D341Med (cell line): ENCODE results near the gene CIITA.

Experiments
- DNase-seq: peaks from one replicate; pipeline ENCODE4 v3.0.0; 2012; ENCODE audit warnings: low spot score

Gene CIITA

GRCh38 chr16:10879681-10880589 is 2.9 kb downstream of the CIITA start:
- DNase-seq = no peak

DNA sequence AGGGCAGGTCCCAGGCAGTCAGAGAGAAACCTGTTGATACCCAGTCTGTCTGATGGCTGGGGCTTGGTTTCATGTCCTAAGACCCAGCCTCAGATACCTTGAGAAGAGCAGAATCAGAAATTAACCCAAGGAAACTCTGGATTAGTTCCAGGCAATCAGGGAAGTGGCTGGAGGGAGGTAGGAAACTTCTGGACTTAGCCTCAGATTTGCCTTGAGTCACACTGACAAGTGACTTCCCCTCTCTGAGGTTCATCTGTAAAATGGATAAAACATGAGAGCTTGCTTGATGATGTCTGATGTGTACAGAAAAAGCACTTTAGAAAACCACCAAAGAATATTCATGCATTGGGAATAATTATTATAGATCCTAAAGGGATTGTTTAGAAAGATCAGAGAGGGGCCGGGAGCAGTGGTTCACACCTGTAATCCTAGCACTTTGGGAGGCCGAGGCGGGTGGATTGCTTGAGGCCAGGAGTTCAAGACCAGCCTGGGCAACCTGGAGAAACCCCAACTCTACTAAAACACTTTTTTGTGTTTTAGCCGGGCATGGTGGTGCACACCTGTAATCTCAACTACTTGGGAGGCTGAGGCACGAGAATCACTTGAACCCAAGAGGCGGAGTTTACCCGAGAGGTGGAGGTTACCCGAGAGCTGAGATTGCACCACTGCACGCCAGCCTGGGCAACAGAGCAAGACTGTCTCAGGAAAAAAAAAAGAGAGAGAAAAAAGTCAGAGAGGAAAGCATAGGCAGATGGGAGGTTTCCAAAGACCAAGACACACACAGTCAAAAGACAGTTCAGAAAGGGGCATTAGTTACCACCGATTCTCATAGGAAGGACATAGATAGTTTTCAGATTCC is 3.8 kb downstream of the CIITA start:
- DNase-seq = no peak

DNA sequence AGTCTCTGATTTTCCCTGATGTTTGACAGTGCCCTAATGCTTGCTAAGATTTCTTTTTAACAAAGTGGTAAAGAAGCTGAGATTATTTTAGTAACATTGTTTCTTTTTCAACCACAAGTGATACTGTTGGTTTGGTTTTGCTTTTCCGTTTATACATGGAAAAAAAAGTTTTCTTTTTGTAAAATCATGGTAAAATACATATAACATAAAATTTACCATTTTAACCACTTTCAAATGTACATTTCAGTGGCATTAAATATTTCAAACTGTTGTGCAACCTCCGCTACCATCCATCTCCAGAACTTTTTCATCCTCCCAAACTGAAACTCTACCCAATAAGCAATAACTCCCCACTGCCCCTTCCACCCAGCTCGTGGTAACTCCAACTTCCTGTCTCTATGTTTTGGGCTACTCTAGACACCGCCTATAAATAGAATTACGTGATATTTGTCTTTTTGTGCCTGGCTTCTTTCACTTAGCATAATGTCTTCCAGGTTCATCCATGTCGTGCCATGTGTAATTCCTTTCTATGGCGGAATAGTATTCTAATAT is 4.6 kb downstream of the CIITA start:
- DNase-seq = no peak

GRCh38 chr16:10883004-10883403 is 6.0 kb downstream of the CIITA start:
- DNase-seq = no peak

GRCh38 chr16:10885246-10885645 is 8.2 kb downstream of the CIITA start:
- DNase-seq = no peak

GRCh38 chr16:10888320-10888937 is 11.4 kb downstream of the CIITA start:
- no peak for DNase-seq

GRCh38 chr16:10889855-10890254 is 12.9 kb downstream of the CIITA start:
- no peak for DNase-seq

GRCh38 chr16:10892782-10893318 is 15.8 kb downstream of the CIITA start:
- DNase-seq = no peak

- DNase-seq = no peak
Observed at GRCh38 chr16:10895053-10895946, 18.3 kb downstream of the CIITA start.

DNA sequence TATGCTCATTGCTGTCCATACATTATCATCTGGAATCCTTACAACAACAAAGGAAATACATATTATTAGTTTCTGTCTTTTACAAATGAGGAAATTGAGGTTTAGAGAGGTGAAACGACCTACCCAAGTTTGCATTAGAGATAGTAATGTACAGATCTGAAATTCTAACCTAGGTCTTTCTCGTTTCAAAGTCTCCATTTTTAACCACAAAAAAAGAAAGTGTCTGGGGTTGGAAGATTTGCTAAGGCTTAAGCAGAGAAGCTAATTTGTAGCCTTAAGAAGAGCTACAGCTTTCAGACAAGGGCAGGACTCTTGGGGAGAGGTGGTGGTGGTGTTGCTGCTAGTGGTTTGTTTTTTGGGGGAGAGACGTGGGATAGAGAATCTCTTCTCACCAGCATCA is 19.2 kb downstream of the CIITA start:
- DNase-seq = no peak

GRCh38 chr16:10896723-10897122 is 19.7 kb downstream of the CIITA start:
- DNase-seq = no peak

- DNase-seq = no peak
Observed at GRCh38 chr16:10897134-10897533, 20.1 kb downstream of the CIITA start.

- no peak for DNase-seq
Observed at GRCh38 chr16:10902999-10903398, 26.0 kb downstream of the CIITA start.

DNA sequence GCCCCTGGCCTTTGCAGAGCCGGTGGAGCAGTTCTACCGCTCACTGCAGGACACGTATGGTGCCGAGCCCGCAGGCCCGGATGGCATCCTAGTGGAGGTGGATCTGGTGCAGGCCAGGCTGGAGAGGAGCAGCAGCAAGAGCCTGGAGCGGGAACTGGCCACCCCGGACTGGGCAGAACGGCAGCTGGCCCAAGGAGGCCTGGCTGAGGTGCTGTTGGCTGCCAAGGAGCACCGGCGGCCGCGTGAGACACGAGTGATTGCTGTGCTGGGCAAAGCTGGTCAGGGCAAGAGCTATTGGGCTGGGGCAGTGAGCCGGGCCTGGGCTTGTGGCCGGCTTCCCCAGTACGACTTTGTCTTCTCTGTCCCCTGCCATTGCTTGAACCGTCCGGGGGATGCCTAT is 29.5 kb downstream of the CIITA start:
- no peak for DNase-seq

- DNase-seq = no peak
Observed at GRCh38 chr16:10906914-10907756, 30.1 kb downstream of the CIITA start.

GRCh38 chr16:10907757-10908045 is 30.7 kb downstream of the CIITA start:
- DNase-seq = no peak

DNA sequence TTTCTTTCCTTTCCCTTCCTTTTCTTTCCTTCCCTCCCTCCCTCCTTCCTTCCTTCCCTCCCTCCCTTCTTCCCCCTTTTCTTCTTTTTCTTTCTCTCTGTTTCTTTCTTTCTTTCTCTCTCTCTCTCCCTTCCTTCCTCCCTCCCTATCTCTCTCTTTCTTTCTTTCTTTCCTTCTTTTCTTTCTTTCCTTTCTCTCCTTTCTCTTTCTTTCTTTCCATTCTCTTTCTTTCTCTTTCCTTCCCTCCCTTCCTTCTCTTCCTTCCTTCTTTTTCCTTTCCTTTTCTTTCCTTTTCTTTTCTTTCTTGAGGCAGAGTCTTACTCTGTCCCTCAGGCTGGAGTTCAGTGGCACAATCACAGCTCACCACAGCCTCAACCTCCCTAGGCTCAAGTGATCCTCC is 34.3 kb downstream of the CIITA start:
- DNase-seq = no peak

GRCh38 chr16:10916534-10916933 is 39.5 kb downstream of the CIITA start:
- DNase-seq = no peak

- DNase-seq = peak; percentile 83
Observed at GRCh38 chr16:10918294-10919002, 41.4 kb downstream of the CIITA start.

DNA sequence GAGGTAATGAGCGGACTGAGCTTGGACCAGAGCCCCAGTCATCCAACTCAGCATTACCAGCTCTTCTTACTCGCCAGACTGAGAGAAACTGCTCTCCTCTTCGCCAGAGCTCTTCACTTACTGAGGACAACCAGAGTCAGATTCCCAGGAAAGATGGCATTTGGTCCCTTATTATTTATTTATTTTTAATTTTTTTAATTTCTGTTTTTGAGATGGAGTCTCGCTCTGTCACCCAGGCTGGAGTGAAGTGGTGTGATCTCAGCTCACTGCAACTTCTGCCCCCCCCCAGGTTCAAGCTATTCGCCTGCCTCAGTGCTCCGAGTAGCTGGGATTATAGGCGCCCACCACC is 42.0 kb downstream of the CIITA start:
- no peak for DNase-seq
